Measurements from ENCODE around the gene TAF15. TPM values are rescaled to one million over a fixed set of nuclear protein-coding genes. Genes with fewer than 3 reads are reported as not detected.

TAF15 gene
- polyA plus RNA-seq, 1 donor = 177 TPM

- H3K27ac ChIP-seq (ENCODE audit: low read length) = no peak overlapping the region
- no peak for DNase-seq
- WGBS (ENCODE audit: insufficient coverage, low lambda C conversion rate) = 70% methylated on average over 2 of the region's 5 CpGs
- H3K4me3 ChIP-seq (ENCODE audit: low read length) = no peak overlapping the region
- peaks cover 11% of the 10 kb centered on the region for H3K4me1 ChIP-seq (ENCODE audit: control insufficient read depth, insufficient read depth, low read length)
- peaks cover 45% of the 10 kb centered on the region for H3K27me3 ChIP-seq (ENCODE audit: control insufficient read depth, insufficient read depth, low read length)
- no peaks in the 10 kb centered on the region for H3K9me3 ChIP-seq (ENCODE audit: control insufficient read depth, low read depth, low read length)
- no peaks in the 10 kb centered on the region for H3K36me3 ChIP-seq (ENCODE audit: control insufficient read depth, insufficient read depth, low read length)
Measured at GRCh38 chr17:35797918-35798317, 11.4 kb upstream of the TAF15 start.

DNA sequence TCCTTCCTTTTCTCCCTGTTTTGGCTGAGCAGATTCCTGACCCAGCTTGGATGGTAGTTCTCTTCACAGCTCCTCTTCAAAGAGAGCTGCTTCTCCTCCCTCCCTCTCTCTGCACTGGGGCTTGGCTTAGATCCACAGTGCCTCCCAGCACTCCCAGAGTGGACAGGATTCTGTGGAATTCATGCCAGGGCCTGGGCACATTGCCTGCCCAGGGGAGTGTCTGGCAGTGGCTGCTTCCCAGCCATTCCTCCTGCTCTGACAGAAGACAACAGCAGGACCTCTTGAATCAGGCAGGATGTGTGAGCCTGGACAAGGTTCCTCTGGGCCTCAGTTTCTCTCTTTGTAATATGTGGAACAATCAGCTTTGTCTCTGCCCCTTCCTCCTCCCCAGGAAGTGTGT, 9.3 kb upstream of the TAF15 start:
- no peak overlapping the region for H3K4me3 ChIP-seq (ENCODE audit: low read length)
- DNase-seq = peak in 1 of 2 donors; percentile 34
- peaks cover 25% of the 10 kb centered on the region for H3K27me3 ChIP-seq (ENCODE audit: control insufficient read depth, insufficient read depth, low read length)
- H3K27ac ChIP-seq (ENCODE audit: low read length) = no peak overlapping the region
- H3K4me1 ChIP-seq (ENCODE audit: control insufficient read depth, insufficient read depth, low read length) = peaks cover 6% of the 10 kb centered on the region
- no peaks in the 10 kb centered on the region for H3K36me3 ChIP-seq (ENCODE audit: control insufficient read depth, insufficient read depth, low read length)
- no peaks in the 10 kb centered on the region for H3K9me3 ChIP-seq (ENCODE audit: control insufficient read depth, low read depth, low read length)

DNA sequence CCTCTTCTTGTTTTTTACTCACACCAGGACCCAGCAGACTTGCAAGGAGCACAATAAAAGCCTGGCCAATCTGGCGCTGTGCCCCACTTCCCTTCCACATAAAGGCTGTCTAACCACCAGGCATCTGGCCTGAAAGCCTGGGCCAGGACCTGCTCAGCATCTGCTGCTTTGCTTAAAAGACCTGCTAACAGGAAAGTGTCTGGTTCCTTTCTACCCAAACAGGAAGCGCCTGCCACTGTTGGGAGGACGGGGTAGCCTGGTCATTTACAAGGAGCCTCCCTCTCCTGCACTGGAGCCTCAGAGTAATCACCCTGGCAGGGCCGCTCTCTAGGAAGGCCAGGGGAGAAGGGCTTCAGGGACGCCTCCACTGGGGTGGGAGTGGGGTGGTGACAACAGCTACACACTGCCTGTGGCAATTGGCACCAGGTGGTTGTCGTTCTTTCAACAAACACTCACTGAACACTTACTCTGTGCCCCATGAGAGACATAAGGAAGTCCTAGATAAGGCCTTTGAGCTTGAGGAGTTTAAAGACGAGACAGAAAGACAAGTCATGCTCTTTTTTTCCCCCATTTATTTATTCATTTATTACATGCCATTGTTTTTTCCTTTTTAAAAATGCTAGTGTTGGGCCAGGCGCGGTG, 7.6 kb upstream of the TAF15 start:
- H3K36me3 ChIP-seq (ENCODE audit: control insufficient read depth, insufficient read depth, low read length) = no peaks in the 10 kb centered on the region
- H3K9me3 ChIP-seq (ENCODE audit: control insufficient read depth, low read depth, low read length) = no peaks in the 10 kb centered on the region
- H3K4me3 ChIP-seq (ENCODE audit: low read length) = no peak overlapping the region
- no peaks in the 10 kb centered on the region for H3K4me1 ChIP-seq (ENCODE audit: control insufficient read depth, insufficient read depth, low read length)
- peak in 1 of 2 donors; percentile 35 for DNase-seq
- peaks cover 15% of the 10 kb centered on the region for H3K27me3 ChIP-seq (ENCODE audit: control insufficient read depth, insufficient read depth, low read length)
- H3K27ac ChIP-seq (ENCODE audit: low read length) = peak overlapping the region; percentile 39
- 17% methylated on average over 1 of the region's 9 CpGs for WGBS (ENCODE audit: insufficient coverage, low lambda C conversion rate)

DNA sequence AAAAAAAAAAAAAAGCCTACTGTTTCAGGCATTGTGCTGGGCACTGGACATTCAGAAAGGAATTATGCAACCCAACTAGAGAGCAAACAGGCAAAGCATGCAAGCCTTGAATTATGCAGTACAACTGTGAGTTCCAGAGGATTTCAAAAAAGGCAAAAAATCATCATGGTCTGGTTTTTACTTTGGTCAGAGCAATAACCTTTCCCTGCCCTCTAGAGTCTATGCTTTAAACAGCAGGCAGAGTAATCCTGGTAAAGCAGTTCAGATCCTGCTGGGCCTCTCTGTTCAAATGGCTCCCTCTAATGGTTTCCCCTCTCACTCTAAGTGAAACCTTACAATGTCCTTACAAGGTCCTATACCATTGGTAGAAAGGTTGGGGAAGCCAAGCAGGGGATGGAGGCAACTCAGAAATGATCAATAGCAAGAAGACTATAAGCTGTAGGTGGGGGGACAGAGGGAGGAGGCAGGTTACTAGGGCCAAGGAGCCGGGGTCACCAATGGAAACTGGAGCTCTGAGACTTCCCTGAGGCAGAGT, 4.6 kb upstream of the TAF15 start:
- peak; percentile 80 to 84 for DNase-seq
- Histone ChIP-seq H3K27ac (ENCODE audit: low read length) (no peak overlapping the region), H3K9me3 (ENCODE audit: control insufficient read depth, low read depth, low read length) (no peaks in the 10 kb centered on the region), H3K4me3 (ENCODE audit: low read length) (no peak overlapping the region), H3K36me3 (ENCODE audit: control insufficient read depth, insufficient read depth, low read length) (no peaks in the 10 kb centered on the region), H3K4me1 (ENCODE audit: control insufficient read depth, insufficient read depth, low read length) (peaks cover 3% of the 10 kb centered on the region), H3K27me3 (ENCODE audit: control insufficient read depth, insufficient read depth, low read length) (no peaks in the 10 kb centered on the region)
- no CpG with 5 or more reads among the region's 1 CpG for WGBS (ENCODE audit: insufficient coverage, low lambda C conversion rate)

- Histone ChIP-seq H3K4me3 (ENCODE audit: low read length) (no peak overlapping the region), H3K27me3 (ENCODE audit: control insufficient read depth, insufficient read depth, low read length) (no peaks in the 10 kb centered on the region), H3K4me1 (ENCODE audit: control insufficient read depth, insufficient read depth, low read length) (peaks cover 8% of the 10 kb centered on the region), H3K36me3 (ENCODE audit: control insufficient read depth, insufficient read depth, low read length) (no peaks in the 10 kb centered on the region), H3K9me3 (ENCODE audit: control insufficient read depth, low read depth, low read length) (no peaks in the 10 kb centered on the region), H3K27ac (ENCODE audit: low read length) (no peak overlapping the region)
- WGBS (ENCODE audit: insufficient coverage, low lambda C conversion rate) = 50% methylated on average over 2 of the region's 7 CpGs
- no peak for DNase-seq
Measured at GRCh38 chr17:35807371-35808144, 1.7 kb upstream of the TAF15 start.

GRCh38 chr17:35808240-35808961, 883 bp upstream of the TAF15 start:
- 7% methylated on average over 2 of the region's 19 CpGs for WGBS (ENCODE audit: insufficient coverage, low lambda C conversion rate)
- Histone ChIP-seq H3K36me3 (ENCODE audit: control insufficient read depth, insufficient read depth, low read length) (peaks cover 2% of the 10 kb centered on the region), H3K9me3 (ENCODE audit: control insufficient read depth, low read depth, low read length) (no peaks in the 10 kb centered on the region), H3K27me3 (ENCODE audit: control insufficient read depth, insufficient read depth, low read length) (no peaks in the 10 kb centered on the region), H3K4me1 (ENCODE audit: control insufficient read depth, insufficient read depth, low read length) (peaks cover 8% of the 10 kb centered on the region), H3K27ac (ENCODE audit: low read length) (peak overlapping the region; percentile 99), H3K4me3 (ENCODE audit: low read length) (peak overlapping the region; percentile 50)
- DNase-seq = no peak

GRCh38 chr17:35809855-35810461, 674 bp downstream of the TAF15 start:
- Histone ChIP-seq H3K27me3 (ENCODE audit: control insufficient read depth, insufficient read depth, low read length) (no peaks in the 10 kb centered on the region), H3K9me3 (ENCODE audit: control insufficient read depth, low read depth, low read length) (no peaks in the 10 kb centered on the region), H3K36me3 (ENCODE audit: control insufficient read depth, insufficient read depth, low read length) (peaks cover 2% of the 10 kb centered on the region), H3K27ac (ENCODE audit: low read length) (peak overlapping the region; percentile 99), H3K4me1 (ENCODE audit: control insufficient read depth, insufficient read depth, low read length) (peaks cover 8% of the 10 kb centered on the region), H3K4me3 (ENCODE audit: low read length) (peak overlapping the region; percentile 97)
- no CpG with 5 or more reads among the region's 24 CpGs for WGBS (ENCODE audit: insufficient coverage, low lambda C conversion rate)
- DNase-seq = no peak

DNA sequence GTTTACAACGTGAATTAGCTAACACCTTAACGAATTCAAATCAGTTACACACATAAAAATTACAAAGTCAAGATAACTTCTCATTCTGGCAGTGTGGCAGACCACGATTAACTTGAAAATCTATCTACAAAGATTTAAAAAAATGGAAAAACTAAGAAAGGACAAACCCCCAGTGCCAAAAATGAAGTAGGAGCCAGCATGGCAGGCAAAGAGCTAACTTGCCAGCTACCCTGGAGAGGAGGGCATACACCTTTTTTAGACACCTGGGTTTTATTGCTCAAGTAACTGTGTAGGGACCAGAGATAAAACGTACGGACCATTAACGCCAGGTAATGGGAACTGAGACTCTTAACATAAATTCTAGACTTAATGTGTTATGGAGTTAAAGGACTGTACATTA, 2.5 kb downstream of the TAF15 start:
- Histone ChIP-seq H3K27ac (ENCODE audit: low read length) (no peak overlapping the region), H3K36me3 (ENCODE audit: control insufficient read depth, insufficient read depth, low read length) (peaks cover 8% of the 10 kb centered on the region), H3K27me3 (ENCODE audit: control insufficient read depth, insufficient read depth, low read length) (no peaks in the 10 kb centered on the region), H3K9me3 (ENCODE audit: control insufficient read depth, low read depth, low read length) (no peaks in the 10 kb centered on the region), H3K4me3 (ENCODE audit: low read length) (no peak overlapping the region), H3K4me1 (ENCODE audit: control insufficient read depth, insufficient read depth, low read length) (peaks cover 8% of the 10 kb centered on the region)
- WGBS (ENCODE audit: insufficient coverage, low lambda C conversion rate) = 89% methylated on average over 3 of the region's 6 CpGs
- no peak for DNase-seq

DNA sequence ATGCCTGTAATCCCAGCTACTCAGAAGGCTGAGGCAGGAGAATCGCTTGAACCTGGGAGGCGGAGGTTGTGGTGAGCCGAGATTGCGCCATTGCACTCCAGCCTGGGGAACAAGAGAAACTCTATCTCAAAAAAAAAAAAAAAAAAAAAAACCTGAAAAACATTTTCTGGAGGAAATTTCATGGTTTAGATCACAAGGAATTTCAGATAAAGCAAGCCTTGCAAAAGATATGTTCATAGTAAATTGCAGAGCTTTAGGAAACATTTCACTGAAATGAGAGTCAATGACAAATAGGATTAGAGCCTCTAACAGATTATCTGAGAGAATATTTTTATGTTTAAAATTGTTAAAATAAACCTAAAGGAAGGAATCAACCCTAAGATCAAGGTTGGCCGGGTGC, 3.2 kb downstream of the TAF15 start:
- H3K27me3 ChIP-seq (ENCODE audit: control insufficient read depth, insufficient read depth, low read length) = no peaks in the 10 kb centered on the region
- H3K9me3 ChIP-seq (ENCODE audit: control insufficient read depth, low read depth, low read length) = no peaks in the 10 kb centered on the region
- H3K4me1 ChIP-seq (ENCODE audit: control insufficient read depth, insufficient read depth, low read length) = peaks cover 8% of the 10 kb centered on the region
- H3K36me3 ChIP-seq (ENCODE audit: control insufficient read depth, insufficient read depth, low read length) = peaks cover 11% of the 10 kb centered on the region
- H3K4me3 ChIP-seq (ENCODE audit: low read length) = no peak overlapping the region
- WGBS (ENCODE audit: insufficient coverage, low lambda C conversion rate) = no CpG with 5 or more reads among the region's 5 CpGs
- no peak for DNase-seq
- H3K27ac ChIP-seq (ENCODE audit: low read length) = no peak overlapping the region

DNA sequence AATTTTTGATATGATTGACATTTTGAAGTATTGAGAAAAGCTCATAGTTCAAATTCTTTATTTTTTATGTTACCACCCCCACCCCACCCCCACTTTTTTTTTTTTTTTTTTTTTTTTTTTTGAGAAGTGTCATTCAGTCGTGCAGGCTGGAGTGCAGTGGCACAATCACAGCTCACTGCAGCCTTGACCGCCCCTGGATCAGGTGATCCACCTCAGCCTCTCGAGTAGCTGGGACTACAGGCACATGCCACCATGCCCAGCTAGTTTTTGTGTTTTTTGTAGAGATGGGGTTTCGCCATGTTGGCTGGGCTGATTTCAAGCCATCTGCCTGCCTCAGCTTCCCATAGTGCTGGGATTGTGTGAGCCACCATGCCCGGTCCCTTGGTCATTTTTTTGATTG, 7.4 kb downstream of the TAF15 start:
- Histone ChIP-seq H3K4me3 (ENCODE audit: low read length) (no peak overlapping the region), H3K36me3 (ENCODE audit: control insufficient read depth, insufficient read depth, low read length) (peaks cover 28% of the 10 kb centered on the region), H3K4me1 (ENCODE audit: control insufficient read depth, insufficient read depth, low read length) (peaks cover 6% of the 10 kb centered on the region), H3K27ac (ENCODE audit: low read length) (no peak overlapping the region), H3K9me3 (ENCODE audit: control insufficient read depth, low read depth, low read length) (no peaks in the 10 kb centered on the region), H3K27me3 (ENCODE audit: control insufficient read depth, insufficient read depth, low read length) (no peaks in the 10 kb centered on the region)
- WGBS (ENCODE audit: insufficient coverage, low lambda C conversion rate) = no CpG with 5 or more reads among the region's 5 CpGs
- no peak for DNase-seq

Data from large intestine (tissue), 3 donors.